GM18909 (cell line): ENCODE results near the gene POU2AF1.
A peak's percentile ranks its signal among the peaks of the same experiment; 100 is the strongest.

Experiments
- ATAC-seq: cut with Tn5 transposase; IDR thresholded peaks from one replicate; pipeline ENCODE4 v1.9.1; 2021; ENCODE audit warnings: mild to moderate bottlenecking; ENCODE audit not compliant: unreplicated experiment, poor library complexity

Gene POU2AF1

DNA sequence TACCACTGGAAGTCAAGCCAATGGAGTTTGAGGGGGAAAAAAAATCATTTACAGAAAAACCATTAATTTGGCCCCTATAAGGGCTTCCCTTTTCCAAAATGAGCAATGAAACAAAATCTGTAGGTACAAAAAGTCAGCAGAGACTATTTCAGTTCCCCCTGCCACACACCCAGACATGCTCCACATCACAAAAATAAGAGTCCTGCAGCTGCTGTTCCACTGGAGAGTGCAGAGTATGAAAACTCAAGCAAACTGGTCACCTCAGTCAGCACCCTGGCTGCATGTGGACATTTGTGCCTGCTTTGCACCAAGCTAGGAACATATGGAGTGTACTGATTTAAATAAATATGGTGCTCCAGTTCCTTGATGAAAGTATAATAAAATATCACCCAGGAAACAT, 15.1 kb downstream of the POU2AF1 start:
- peak; percentile 39 for ATAC-seq

DNA sequence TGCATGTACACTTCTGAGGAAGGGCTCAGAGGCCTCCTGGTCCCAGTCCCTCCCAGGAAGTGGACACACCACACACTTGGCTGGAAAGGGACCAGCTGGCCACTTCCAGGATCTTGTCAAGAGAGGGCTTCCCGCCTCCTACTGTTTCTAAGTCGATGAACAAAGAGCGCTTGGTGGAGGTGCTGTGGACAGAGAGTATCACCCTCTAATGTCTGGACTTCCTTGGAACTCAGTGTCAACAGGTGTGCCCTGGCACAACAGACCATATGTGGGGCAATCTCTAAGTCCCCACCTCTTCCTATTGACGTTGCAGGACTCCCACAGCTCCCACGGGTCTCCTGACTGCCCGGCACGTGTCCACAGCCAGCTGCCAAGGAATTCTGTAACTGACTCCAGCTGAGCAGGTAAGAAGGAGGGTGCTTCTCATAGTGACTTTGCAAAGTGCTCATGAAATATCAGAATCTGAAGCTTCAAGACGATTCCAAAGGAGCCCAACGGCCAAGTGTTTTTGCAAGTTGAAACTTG, 16.1 kb downstream of the POU2AF1 start:
- ATAC-seq = no peak

DNA sequence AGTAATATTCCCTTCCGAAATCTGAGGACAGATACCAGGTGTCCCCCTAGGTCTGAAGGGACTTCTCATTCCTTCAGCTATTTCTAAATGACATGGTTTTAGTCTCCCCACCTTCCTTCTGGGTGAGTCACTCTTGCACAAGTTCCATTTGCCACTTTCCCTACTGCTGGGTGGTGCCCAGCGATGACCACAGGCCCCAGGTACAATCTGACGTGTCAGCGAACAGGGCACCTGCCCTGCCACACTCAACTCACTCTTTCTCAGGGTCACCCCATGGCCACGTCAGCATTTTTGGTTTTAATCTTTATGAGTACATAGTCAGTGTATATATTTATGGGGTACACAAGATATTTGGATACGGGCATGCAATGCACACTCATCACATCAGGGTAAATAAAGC, 17.2 kb downstream of the POU2AF1 start:
- no peak for ATAC-seq

DNA sequence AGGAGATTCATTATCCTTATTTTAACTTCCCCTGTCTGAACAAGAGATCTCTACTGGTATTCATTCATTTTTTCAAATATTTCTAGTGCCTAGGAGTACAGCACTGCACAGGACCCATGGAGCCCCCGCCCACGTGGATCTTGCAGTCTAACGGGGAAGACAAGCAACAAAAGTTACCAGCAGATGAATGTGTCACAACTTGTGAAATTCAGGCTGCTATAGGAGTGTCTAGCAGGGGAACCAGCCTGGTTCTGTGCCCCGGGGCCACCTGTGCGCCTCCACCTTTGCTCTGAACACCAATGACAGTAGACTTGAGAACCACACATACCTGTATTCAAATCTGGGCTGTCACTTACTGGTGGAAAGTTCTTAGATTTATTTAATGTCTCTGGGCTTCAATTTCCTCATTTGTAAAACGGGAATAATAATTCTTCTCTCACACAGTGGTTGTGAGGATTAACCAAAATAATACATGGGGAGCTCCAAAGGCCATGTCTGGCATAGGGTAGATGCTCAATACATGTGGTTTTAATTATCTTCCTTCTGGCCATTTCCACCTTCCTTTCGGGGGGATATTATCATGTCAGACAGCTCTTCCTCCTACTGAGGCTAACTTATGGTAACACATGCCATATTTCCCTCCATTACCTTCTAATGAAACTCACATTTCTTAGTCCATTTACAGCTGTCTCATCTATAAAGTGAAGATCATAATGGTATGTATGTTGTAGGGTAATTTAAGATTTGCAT, 17.8 kb downstream of the POU2AF1 start:
- ATAC-seq = no peak

DNA sequence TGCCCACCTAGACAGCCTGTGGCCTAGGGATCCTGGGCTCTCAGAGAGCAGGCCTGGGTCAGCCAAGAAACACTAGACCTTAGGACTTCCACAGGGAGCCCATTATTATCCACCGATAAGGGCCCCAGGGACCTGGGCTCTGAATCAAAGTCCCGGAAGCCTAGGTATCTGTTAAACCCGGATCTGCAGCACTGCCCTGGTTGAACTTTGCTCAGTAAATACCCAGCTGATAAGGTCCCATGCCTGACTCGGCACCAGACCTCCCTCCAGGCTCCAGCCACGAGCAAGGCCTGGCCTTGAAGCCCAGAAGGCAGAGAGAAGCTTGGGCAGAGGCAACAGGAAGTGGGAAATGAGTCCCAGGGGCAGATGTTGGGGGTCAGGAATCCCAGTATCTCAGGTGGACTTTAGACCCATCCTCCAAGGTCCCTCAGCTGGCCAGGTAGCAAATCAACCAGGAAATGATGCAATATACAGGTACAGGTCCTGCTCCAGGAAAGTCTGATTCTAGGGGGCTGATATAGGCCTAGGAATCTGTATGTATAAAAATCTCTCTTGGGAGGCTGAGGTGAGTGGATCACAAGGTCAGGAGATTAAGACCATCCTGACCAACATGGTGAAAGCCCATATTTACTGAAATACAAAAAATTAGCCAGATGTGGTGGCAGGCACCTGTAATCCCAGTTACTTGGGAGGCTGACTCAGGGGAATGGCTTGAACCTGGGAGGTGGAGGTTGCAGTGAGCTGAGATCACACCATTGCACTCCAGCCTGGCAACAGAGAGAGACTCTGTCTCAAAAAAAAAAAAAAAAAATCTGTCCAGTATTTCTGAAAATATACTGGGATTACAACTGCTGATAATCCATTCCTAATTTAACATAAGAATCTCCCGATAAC, 18.7 kb downstream of the POU2AF1 start:
- ATAC-seq = no peak

DNA sequence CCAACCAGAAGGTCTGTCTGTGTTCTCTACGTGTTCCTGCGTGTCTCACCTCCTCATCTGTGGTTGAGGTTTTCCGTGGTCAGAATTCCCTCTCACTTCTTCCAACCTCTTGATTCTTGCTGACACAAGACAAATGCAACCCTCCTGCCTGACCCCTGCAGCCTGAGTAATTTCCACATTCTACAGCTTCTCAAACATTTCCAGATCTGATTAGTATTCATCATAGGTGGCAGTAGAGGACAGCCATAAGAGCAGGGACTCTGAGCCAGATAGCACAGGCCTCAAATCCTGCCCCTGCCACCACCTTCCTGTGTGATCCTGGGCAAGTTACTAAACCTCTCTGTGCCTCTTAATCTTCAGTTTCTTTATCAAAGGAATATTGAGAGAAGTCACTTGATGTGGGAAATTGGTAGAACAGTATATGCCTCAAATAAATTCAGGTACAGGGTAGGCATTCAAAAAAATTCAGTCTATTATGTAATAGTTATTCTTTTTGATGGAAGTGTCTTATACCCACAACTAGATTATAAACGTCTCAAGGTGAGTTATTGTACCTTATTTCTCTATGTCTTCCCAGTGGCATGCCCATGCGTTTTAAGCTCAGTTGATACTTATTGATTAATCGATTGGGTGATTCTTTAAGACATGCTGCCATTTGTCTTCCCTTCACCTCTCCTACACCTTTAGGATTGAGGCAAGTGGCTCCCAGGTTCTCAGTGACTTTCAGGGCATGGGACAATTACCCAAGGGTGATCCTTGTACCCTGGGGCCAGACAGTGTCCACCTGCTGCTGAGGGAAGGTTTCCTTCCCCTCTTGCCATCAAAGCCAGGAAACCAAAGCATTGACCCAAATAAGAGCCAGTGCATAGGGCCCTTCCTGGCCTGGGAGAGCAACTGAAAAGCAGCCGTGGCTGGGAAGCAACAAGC, 19.6 kb downstream of the POU2AF1 start:
- ATAC-seq = no peak

DNA sequence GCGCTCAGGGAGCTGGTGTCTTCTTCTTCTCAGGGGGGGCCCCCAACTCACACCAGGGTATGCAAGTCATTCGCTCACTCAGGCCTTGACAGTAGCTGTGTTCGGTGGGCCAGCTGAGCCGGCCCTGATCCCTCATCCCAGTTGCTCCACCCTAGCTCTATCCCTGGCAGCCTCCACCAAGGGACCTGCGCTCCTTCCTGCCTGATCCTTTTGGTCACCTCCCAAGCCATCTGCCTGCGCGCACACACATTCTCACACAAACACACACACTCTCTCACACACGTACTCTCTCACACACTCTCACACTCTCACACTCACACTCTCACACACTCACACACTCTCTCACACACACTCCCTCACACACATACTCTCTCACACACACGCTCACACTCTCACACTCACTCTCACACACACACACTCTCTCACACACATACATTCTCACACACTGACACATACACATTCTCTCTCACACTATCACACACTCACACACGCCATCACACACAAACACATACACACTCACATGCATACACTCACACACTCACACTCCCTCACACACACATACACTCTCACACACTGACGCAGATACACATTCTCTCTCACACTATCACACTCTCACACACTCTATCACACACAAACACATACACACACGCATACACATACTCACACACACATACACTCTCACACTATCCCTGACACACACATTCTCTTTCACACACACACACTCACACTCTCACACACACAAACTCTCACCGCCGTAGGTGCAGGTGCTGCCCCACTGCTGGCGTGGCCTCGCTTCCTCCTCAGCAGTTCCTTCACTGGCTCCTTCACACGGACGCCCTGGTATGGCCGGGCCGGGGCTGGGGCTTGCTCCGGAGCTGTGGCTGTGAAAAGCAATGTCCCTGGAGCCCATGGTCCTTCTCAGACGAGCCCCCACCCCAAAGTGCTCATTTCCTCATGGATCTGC, 20.8 kb downstream of the POU2AF1 start:
- no peak for ATAC-seq

DNA sequence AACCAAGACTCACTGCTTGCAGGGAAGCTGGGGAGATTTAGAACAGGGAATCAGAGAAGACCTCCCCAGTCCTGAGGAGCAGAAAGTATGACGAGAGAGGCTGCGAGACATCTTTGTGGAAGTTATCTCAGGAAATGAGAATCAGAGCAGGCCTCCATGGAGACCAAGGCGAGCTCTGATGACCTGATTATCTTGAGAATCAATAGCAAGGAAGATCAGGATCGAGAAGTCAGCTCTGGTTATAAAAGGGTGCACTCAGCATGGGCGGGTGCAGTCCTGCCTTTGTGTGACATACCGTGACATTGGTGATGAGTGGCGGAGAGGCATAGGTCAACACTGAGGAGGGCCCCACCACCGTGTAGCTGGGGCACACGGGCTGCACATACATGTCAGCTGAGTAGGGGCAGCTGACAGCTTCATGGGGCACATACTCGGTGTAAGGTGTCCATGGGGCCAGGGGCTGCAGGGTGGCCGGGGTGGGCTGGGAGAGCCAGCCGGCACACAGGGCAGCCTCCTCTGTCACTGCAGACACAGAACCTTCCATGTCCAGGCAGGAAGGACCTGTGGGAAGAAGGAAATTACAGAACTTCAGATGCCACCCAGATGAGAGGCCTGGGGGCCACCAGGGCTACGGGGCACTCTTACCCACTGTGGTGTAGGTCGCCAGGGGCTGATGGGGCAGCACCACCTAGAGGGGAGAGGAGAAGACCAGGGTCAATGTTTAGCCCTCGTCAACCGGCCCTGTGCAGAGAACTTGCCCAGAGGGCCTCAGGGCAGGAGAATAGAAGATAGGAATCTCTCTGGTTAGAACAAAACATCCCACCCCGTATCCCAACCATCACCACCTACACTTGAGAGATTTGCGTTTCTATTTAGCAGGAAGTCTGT, 21.7 kb downstream of the POU2AF1 start:
- ATAC-seq = no peak

DNA sequence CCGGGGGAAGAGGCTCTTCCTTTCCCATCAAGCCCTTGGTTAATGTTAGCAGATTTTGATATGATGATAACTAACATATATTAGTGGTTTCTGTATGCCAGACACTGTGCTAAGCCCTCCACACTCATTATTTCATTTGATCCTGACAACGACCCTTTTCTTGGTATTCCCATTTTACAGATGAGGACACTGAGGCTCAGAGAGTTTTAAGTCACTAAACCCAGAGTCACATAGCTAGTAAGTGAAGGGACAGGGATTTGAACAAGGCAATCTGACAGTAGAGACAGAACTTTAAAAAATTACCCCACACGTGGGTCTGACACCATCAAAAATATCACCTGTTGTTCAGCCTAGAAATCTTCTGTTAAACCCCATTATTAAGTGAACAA, 22.4 kb downstream of the POU2AF1 start:
- ATAC-seq = no peak

DNA sequence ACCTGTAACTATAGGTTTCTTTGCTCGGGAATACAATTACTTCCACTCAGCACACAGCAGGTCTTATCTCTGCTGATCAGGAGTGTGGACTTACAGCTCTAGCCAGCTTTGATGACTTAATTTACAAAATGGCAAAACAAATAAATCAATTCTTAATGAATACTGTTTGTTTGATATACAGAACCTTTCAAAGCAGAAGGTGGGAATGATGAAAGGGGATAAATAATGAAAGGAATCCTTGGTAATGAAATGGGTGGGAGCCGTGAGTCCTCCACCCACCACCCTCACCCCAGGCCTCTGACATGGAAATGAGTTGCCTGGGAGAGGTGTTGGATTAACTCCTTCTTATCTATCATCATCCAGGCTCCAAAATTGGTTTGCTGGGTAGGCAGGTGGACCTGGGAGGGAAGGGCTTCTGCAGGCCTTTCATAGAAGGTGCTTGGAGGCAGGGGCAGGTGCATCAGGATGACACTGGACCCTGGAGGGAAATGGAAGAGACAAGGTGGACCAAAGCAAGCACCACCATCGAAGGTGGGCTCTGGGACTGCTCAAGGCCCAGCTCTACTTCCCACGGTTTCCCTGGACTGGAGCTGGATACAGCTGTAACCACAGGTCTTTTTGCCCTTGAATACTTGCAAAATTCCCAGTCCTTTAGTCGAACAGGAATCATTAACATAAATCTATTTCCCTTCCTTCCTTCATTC, 23.0 kb downstream of the POU2AF1 start:
- ATAC-seq = no peak

DNA sequence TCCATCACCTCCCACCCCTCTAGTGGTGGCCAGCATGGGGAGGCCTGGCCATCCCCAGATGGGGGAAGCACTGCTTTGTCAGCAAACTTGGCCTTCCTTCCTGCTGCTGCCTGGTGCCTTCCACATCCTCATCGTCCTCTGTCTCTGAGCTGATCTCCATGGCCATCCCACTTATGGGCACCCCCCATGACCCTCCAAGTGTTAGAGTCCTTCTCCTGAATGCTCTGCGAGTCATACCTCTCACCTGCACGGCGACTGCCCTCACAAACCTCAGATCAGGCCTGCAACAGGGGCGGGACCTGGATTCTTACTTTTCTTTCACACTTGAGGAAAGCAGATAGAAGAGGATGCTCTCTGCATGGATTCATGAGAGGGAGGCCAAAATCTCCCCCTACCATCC, 24.0 kb downstream of the POU2AF1 start:
- no peak for ATAC-seq

DNA sequence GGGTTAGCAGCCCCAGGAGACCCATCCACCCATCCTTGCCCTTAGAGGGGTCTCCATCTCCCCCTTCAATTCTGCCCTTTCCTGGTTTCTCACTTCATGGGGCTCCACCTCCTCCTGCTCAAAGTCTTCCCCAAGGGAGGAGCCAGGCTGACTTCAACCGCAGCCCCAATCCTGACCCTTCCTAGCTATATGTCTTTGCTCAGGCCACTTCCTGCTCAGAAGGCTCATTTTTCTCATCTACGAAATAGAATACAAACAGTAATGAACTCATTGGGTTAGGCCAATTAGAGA, 24.5 kb downstream of the POU2AF1 start:
- no peak for ATAC-seq

DNA sequence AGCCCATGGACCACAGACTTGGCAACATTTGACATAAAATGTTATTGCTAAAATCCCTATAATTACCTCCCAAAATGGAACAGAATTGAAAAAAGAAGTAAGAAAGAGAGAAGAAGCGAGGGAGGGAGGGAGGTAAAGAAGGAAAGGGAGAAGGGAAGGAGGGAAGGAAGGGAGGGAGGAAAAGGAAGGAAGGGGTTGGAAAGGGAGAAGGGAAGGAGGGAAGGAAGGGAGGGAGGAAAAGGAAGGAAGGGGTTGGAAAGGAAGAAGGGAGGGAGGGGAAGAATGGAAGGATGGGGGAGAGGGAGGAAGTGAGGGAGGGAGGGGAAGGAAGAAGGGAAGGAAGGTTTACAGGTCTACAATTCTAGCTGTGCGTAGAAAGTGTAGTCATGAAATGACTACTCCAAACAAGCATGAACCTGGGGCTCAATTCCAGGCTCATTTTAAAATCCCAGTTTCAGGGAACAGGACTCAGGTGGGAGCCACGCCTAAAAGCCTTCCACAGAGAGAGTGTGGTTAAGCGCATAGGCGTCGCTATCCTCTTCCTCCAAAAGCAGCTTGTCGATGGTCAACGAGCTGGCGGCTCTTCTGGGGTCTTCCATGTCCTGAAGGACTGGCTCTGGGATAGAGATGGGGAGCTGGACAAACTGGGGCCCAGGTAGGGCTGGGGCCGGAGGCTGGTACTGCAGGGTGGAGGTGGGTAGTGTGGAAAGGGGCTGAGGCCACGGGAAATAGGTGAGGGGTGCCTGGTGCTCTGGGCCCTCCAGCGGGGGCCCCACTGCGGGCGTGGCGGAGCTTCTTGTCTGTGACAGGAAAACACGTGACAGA, 25.1 kb downstream of the POU2AF1 start:
- no peak for ATAC-seq

DNA sequence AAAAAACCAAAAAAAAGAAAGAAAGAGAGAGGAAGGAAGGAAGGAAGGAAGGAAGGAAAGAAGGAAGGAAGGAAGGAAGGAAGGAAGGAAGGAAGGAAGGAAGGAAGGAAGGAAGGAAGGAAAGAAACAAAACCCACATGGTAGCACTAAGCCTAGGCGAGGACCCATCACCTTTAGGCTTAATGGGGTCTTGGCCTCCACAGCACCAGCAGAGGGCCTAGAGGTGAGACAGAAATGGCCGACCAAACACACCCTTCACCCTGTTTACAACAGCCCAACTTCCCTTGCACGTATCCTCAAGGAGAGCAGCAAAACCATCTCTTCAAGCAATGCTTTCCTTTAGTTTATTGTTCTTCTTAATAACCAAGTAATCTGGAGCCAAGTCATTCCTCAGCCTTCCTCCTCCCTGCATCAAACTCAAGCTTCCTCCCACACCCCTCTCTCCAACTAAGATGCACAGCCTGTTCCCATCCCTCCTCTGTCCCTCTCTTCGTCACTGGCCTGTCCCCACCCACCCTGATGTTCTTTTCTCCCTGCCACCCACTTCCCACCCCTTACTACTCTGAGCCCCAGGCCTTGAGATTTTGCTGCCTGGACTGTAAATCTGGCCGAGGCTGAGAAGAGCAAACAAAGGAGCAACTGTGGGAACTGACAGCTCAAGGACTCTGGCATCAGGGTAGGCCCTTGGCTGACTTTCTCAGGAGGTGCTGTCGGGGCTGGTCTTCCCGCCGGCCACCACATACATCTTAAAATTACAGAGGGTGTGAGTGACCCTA, 26.0 kb downstream of the POU2AF1 start:
- no peak for ATAC-seq

DNA sequence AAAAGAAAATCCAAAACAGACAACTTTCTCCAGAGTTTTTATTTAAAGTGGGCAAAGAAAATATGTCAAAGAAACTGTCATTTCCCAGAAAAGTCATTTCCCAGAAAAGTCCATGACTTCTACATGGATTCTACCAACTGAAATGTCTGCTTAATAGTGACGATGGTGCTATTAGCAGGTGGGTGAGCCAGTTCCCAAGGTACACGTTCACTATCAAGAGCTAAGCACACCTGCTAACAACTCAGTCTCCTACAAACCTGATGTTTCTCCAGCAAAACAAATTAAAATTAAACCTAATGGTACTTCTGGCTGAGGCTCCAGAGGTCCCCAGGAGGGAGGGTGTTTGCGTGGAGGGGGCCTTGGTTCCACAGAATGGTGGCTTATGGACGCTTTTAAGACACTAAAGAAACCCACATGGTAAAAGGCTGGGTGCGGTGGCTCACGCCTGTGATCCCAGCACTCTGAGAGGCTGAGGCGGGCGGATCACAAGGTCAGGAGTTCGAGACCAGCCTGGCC, 26.8 kb downstream of the POU2AF1 start:
- no peak for ATAC-seq

DNA sequence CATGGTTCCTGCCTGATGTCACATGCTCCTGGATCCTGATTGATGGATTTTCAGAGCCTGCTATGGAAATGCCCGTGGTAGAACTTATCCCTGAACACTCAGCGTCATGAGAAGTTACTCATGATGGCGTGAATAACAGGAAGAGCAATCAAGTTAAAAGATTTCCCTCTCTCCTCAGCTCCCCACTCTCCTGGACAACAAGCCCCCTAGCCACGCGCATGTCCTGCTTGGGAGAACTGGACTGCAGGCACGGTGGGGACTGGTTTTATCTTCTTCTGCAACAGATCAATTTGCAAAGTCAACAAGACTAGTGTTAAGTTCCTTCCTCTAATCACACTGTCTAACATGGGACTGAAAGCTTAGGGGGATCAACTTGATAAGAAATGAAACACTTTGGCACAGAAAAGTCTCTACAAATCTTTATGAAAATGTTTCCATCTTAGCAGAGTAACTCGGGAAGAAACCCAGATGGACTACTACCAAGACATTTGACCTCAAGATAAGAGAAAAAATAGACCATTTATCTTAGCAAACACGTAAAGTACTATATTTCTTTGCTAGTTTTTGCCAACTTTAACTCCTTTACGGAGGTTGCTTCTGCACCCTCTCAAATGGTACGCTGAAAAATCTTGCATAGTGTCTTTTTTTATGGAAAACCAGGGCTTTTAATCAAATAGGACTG, 27.6 kb downstream of the POU2AF1 start:
- no peak for ATAC-seq
